Activated T-helper 2 cell treated with anti-CD3 and anti-CD28 coated beads, Interferon-gamma antibody, Interleukin-2, Interleukin-4, amounts not matched to agents 10 μg/mL and 5 μg/mL and 100 μg/mL, durations not matched to agents 14 hours and 24 hours and 36 hours (primary cell): ENCODE results near the gene LBR. TPM values are rescaled to one million over a fixed set of nuclear protein-coding genes. Genes with fewer than 3 reads are reported as not detected.
A peak's percentile ranks its signal among the peaks of the same experiment; 100 is the strongest.

Experiments used
- DNase-seq: peaks from one replicate; pipeline ENCODE4 v3.0.0; 2021; ENCODE audit warnings: low spot score
- H3K27ac Mint-ChIP-seq: one replicate; pipeline ENCODE4 v1.8.0; 2021; ENCODE audit warnings: mixed read lengths
- H3K27me3 Mint-ChIP-seq: one replicate; pipeline ENCODE4 v1.8.0; 2021; ENCODE audit warnings: low read depth, mixed read lengths
- H3K36me3 Mint-ChIP-seq: one replicate; pipeline ENCODE4 v1.8.0; 2021; ENCODE audit warnings: low read depth, mixed read lengths
- H3K4me1 Mint-ChIP-seq: one replicate; pipeline ENCODE4 v1.8.0; 2021; ENCODE audit warnings: low read depth, mixed read lengths
- H3K4me3 Mint-ChIP-seq: one replicate; pipeline ENCODE4 v1.8.0; 2021; ENCODE audit warnings: low read depth, mild to moderate bottlenecking, moderate library complexity, mixed read lengths
- H3K9me3 Mint-ChIP-seq: one replicate; pipeline ENCODE4 v1.8.0; 2021; ENCODE audit warnings: mixed read lengths
- intact Hi-C: fragments of 100-400 bp; cut with micrococcal nuclease; formaldehyde crosslinking; loops from one replicate; pipeline ENCODE4 v1.15.1; 2023
- total RNA-seq: library from RNA; stranded (reverse); gene quantifications from 2 replicates; pipeline ENCODE4 v1.2.3, GENCODE V29; 2022

Gene LBR
- total RNA-seq, 1 donor from 2014 or later, result 191 TPM

GRCh38 chr1:225470211-225471108 lies 42.6 kb upstream of the LBR start:
- DNase-seq, result no peak
- Mint-ChIP-seq H3K27me3 (no peaks in the 10 kb centered on the region), H3K4me3 (no peak overlapping the region), H3K36me3 (no peaks in the 10 kb centered on the region), H3K9me3 (no peaks in the 10 kb centered on the region), H3K27ac (no peak overlapping the region), H3K4me1 (peaks cover 36% of the 10 kb centered on the region)
- intact Hi-C loops, result loop anchor here (10.0 kb wide), 1 partner anchor 184 kb away; the partner anchor contains the start of gene ENAH

DNA sequence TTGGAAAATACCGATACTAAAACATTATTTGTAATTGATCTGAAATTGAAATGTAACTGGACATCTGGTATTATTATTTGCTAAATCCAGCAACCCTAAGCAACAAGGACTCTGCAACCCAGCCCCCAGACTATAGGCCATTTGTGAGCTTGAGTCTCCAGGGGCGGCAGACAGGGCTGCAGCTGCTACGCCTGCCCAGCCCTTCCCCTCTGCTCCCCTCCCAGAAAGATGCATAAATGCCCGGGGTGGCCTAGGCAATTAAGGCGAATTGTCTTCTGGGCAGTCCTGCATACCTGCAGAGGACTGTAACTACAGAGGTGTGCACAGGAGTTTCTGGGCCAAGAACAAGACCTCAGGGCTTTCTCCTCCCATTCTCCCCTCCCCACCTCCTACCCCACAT lies 41.2 kb upstream of the LBR start:
- intact Hi-C loops, result loop anchor here (2.0 to 5.0 kb wide), 3 partner anchors 453 to 593 kb away; partner anchors contain the start of genes H3-3A, PYCR2 and SDE2
- H3K4me3 Mint-ChIP-seq, result peak overlapping the region; percentile 89
- DNase-seq, result no peak
- no peaks in the 10 kb centered on the region for H3K36me3 Mint-ChIP-seq
- H3K4me1 Mint-ChIP-seq, result peaks cover 36% of the 10 kb centered on the region
- peak overlapping the region; percentile 99 for H3K27ac Mint-ChIP-seq
- H3K9me3 Mint-ChIP-seq, result no peaks in the 10 kb centered on the region
- H3K27me3 Mint-ChIP-seq, result no peaks in the 10 kb centered on the region

- no peaks in the 10 kb centered on the region for H3K36me3 Mint-ChIP-seq
- intact Hi-C loops, result loop anchor here (2.0 to 5.0 kb wide), 3 partner anchors 454 to 594 kb away; partner anchors contain the start of genes H3-3A, PYCR2 and SDE2
- H3K9me3 Mint-ChIP-seq, result no peaks in the 10 kb centered on the region
- H3K4me1 Mint-ChIP-seq, result peaks cover 37% of the 10 kb centered on the region
- peak overlapping the region; percentile 89 for H3K4me3 Mint-ChIP-seq
- H3K27ac Mint-ChIP-seq, result peak overlapping the region; percentile 99
- H3K27me3 Mint-ChIP-seq, result no peaks in the 10 kb centered on the region
- DNase-seq, result peak; percentile 36
Observed at GRCh38 chr1:225468270-225469020, 40.6 kb upstream of the LBR start.

- Mint-ChIP-seq H3K27ac (peak overlapping the region; percentile 99), H3K4me3 (peak overlapping the region; percentile 89), H3K36me3 (no peaks in the 10 kb centered on the region), H3K9me3 (no peaks in the 10 kb centered on the region), H3K27me3 (no peaks in the 10 kb centered on the region), H3K4me1 (peaks cover 41% of the 10 kb centered on the region)
- intact Hi-C loops, result loop anchor here (1.0 to 5.0 kb wide), 6 partner anchors 13 to 595 kb away; partner anchors contain the start of genes H3-3A, LBR, PYCR2 and SDE2
- peak; percentile 83 for DNase-seq
Observed at GRCh38 chr1:225467193-225468020, 39.6 kb upstream of the LBR start.

DNA sequence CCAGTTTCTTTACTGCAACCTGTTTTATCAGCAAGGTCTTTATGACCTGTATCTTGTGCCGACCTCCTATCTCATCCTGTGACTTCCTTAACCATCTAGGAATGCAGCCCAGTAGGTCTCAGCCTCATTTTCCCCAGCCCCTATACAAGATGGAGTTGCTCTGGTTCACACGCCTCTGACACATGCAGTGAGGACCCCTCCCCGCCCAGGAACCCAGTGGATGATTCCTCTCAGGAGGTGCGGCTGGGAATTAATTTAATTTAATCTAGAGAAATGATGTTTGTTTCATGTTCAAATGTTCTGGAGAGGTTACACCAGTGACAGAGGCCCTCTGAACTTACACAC lies 39.0 kb upstream of the LBR start:
- H3K9me3 Mint-ChIP-seq, result no peaks in the 10 kb centered on the region
- H3K4me3 Mint-ChIP-seq, result peak overlapping the region; percentile 89
- DNase-seq, result no peak
- H3K36me3 Mint-ChIP-seq, result no peaks in the 10 kb centered on the region
- H3K4me1 Mint-ChIP-seq, result peaks cover 41% of the 10 kb centered on the region
- peak overlapping the region; percentile 99 for H3K27ac Mint-ChIP-seq
- no peaks in the 10 kb centered on the region for H3K27me3 Mint-ChIP-seq
- intact Hi-C loops, result loop anchor here (1.0 to 5.0 kb wide), 5 partner anchors 13 to 595 kb away; partner anchors contain the start of genes H3-3A, LBR and PYCR2

- no peaks in the 10 kb centered on the region for H3K36me3 Mint-ChIP-seq
- DNase-seq, result no peak
- intact Hi-C loops, result loop anchor here (5.0 kb wide), 2 partner anchors 456 to 596 kb away; partner anchors contain the start of genes H3-3A and PYCR2
- H3K27ac Mint-ChIP-seq, result peak overlapping the region; percentile 99
- peaks cover 44% of the 10 kb centered on the region for H3K4me1 Mint-ChIP-seq
- H3K9me3 Mint-ChIP-seq, result no peaks in the 10 kb centered on the region
- no peaks in the 10 kb centered on the region for H3K27me3 Mint-ChIP-seq
- peak overlapping the region; percentile 21 for H3K4me3 Mint-ChIP-seq
Observed at GRCh38 chr1:225465793-225466517, 38.1 kb upstream of the LBR start.

DNA sequence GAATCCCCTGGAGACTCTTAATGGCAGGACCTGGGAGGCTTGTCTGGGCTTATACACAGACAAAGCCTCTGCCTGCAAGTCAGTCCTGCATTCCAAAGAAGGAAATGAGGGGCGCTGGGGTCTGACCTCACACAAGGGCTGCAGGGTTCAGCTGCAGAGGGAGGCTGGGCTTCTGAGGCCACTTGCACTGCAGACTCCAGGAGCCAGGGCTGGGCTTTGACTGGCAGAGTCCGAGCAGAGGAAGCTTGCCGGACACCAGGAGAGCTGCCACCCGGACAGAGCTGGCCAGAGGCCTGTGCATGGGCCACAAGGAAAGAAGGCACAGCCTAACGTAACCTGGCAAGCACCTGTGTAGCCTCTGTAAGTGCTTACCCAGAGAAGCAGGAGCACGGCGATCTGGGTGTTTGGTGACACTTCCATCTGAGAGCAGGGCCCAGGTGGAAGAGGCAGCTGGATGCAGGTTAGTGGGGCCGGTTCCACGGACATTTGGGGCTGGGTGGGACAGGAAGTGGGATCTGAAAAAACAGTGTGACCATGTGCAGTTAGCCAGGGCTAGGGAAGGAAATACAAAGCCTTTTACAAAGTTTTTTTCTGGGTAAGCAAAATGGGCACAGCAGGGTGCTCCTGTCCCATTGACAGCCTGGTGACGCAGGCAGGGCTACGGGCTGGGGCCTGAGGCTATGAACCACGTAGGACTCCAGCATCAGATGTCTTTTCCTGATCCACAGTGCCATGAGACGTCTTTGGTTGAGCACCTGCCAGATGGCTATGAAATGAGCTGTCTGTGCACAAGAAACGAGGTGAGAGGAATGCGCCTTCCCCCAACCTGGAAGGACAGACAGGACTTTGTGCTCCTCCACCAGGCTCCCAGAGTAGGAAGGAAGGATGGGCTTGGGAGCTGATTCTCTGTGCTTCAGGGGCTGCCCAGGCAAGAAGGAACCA lies 37.3 kb upstream of the LBR start:
- no peaks in the 10 kb centered on the region for H3K9me3 Mint-ChIP-seq
- no peaks in the 10 kb centered on the region for H3K27me3 Mint-ChIP-seq
- no peak for DNase-seq
- intact Hi-C loops, result loop anchor here (5.0 kb wide), 2 partner anchors 457 to 597 kb away; partner anchors contain the start of genes H3-3A and PYCR2
- peaks cover 51% of the 10 kb centered on the region for H3K4me1 Mint-ChIP-seq
- peak overlapping the region; percentile 26 for H3K4me3 Mint-ChIP-seq
- H3K36me3 Mint-ChIP-seq, result no peaks in the 10 kb centered on the region
- H3K27ac Mint-ChIP-seq, result peak overlapping the region; percentile 78

DNA sequence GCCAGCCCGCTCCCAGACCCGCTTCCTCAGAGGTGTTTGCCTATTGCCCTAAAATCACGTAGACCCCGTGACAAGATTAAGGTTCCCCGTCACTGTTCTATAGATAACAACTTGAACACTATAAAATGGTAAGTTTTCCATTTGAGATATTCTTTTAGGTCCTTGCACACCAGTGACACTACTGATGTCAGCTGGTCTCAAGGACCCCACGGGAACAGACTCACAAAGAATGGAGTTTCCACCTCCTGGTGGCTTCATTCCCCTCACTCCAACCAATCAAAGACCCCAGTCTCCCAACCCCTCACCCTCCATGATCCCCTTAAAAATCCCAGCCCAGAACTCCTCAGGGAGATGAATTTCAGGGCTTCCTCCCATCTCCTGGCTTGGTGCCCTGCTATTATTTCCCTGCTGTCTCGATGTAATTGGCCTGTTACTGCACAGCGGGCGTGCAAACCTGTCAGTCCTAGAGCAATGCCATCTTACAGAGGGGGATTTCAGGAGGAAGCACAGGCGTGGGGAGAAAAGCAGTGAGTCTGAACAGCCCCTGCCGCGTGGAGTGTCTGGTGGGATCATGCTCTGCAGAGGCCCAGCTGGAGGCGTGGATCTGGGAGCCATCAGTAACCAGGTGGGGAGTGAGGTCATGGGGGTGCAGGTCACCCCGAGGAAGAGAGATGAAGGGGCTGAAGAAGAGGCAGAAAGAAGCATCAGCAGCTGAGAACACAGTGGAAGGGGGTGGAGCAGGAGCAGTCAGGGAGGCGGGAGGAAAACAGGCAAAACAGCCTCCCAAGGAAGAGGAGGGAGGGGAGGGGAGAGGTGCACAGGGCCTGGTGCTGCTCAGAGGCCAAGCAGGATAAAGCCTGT lies 35.1 kb upstream of the LBR start:
- intact Hi-C loops, result no loop called here
- no peaks in the 10 kb centered on the region for H3K27me3 Mint-ChIP-seq
- no peaks in the 10 kb centered on the region for H3K9me3 Mint-ChIP-seq
- DNase-seq, result no peak
- no peak overlapping the region for H3K4me3 Mint-ChIP-seq
- H3K27ac Mint-ChIP-seq, result peak overlapping the region; percentile 17
- no peaks in the 10 kb centered on the region for H3K36me3 Mint-ChIP-seq
- peaks cover 55% of the 10 kb centered on the region for H3K4me1 Mint-ChIP-seq

DNA sequence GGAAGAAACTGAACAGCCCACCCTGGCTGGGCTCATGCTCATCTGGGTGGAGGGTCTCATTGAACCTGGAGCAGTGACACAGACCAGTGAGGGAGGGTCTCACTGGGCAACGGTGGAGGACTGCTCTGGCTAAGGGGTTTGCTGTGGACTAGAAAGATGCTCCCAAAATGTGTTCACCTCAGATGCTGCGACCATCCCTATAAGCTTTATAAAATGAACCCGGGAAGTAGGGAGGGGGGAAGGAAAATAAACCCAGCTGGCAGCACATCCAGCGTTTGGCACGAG lies 34.5 kb upstream of the LBR start:
- no peaks in the 10 kb centered on the region for H3K36me3 Mint-ChIP-seq
- H3K9me3 Mint-ChIP-seq, result no peaks in the 10 kb centered on the region
- no peak overlapping the region for H3K27ac Mint-ChIP-seq
- no peak for DNase-seq
- H3K4me3 Mint-ChIP-seq, result no peak overlapping the region
- intact Hi-C loops, result no loop called here
- no peaks in the 10 kb centered on the region for H3K27me3 Mint-ChIP-seq
- peaks cover 55% of the 10 kb centered on the region for H3K4me1 Mint-ChIP-seq

- H3K27me3 Mint-ChIP-seq, result no peaks in the 10 kb centered on the region
- H3K4me1 Mint-ChIP-seq, result peaks cover 51% of the 10 kb centered on the region
- no peak overlapping the region for H3K4me3 Mint-ChIP-seq
- intact Hi-C loops, result no loop called here
- no peak for DNase-seq
- no peaks in the 10 kb centered on the region for H3K36me3 Mint-ChIP-seq
- no peaks in the 10 kb centered on the region for H3K9me3 Mint-ChIP-seq
- H3K27ac Mint-ChIP-seq, result no peak overlapping the region
Observed at GRCh38 chr1:225461533-225462428, 33.9 kb upstream of the LBR start.
